Measurements from ENCODE around the gene RTP1. TPM values are rescaled to one million over a fixed set of nuclear protein-coding genes. Genes with fewer than 3 reads are reported as not detected.
A peak's percentile ranks its signal among the peaks of the same experiment; 100 is the strongest.

The RTP1 gene
- total and polyA plus RNA-seq, 9 of the 15 experiments (the other 6 are each of a cell fraction or from before 2014, with no cell fraction given): not detected

DNA sequence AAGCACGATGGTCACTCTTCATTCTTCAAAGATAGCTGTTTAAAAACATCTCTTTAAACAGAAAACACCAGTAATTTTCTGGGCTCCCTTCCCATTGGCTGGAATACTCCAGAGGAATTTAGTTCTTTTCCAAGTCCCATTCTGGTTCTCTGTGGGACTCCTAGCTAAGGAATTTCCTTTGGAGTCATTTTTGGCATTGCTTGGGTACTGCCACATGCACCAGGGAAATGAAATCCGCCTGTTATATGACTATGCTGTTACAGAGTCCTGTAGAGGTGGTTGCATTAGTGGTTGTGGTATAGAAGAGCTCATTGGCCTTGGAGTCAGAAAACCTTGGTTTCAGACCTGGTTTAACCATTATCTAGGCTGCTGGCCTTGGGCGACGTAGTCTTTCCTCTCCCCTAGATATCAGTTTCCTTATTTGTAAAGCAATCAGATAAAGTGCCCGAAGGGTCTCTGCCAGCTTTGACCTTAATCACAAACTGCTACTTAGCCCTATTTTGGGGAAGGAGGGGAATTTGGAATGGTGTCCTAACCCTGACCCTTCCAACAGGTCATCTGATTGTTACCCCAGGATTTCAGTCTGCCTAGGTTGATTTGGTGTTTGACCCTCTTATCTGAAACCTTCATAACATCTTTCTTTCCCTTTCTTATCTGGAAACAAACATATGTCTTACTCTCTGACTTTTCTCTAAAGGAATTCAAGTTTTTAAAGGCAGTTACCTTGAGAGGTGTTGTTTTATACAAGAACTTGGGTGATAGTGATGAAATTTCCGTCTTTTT lies 13.4 kb downstream of the RTP1 start:
- H3K9ac ChIP-seq (ENCODE audit: insufficient read depth in 1 of 2, low read depth in 2 of 2, low read length in 2 of 2): no peak overlapping the region
- DNase-seq (ENCODE audit: extremely low read depth in 1 of 4, low spot score in 3 of 4) (peak; percentile 20 to 33 (median 24)), FAIRE-seq (peak; percentile 44), ATAC-seq (no peak; the same call in 2 of the 3 replicates)
- under 1% methylated on average over 6 of the region's 6 CpGs for whole genome bisulfite sequencing (ENCODE audit: insufficient coverage, low coverage, missing lambda C conversion rate)
- intact Hi-C loops (cut with micrococcal nuclease): no loop called here
- H3K9me3 ChIP-seq (replicated peaks; ENCODE audit: control insufficient read depth, insufficient read depth, low read depth, low read length): no peaks in the 10 kb centered on the region; the same call in 1 of the 2 replicates
- no peaks in the 10 kb centered on the region for H3K79me2 ChIP-seq (ENCODE audit: control insufficient read depth, insufficient read depth, low read length)
- H3K27ac ChIP-seq (ENCODE audit: extremely low read depth, low read depth, low read length): no peak overlapping the region
- ChIA-PET POLR2A (interaction anchor here (0.6 to 2.0 kb wide), 4 partner anchors 10 to 1530 kb away, joined by 3 to 10 read pairs (median 4); no protein-coding TSS in a partner anchor), CTCF (ENCODE audit: low intra/inter-chr PET ratio) (interaction anchor here (0.6 kb wide), 1 partner anchor 1177 kb away, joined by 5 read pairs; no protein-coding TSS in a partner anchor)
- H3K4me2 ChIP-seq (ENCODE audit: insufficient read depth, low read length): no peak overlapping the region
- H3K27me3 ChIP-seq (ENCODE audit: control insufficient read depth in 2 of 2, insufficient read depth in 2 of 2, low read length in 2 of 2): peaks cover 9 to 19% of the 10 kb centered on the region in 2 experiments; a peak in 4 of 5 replicates
- no peaks in the 10 kb centered on the region for H3K36me3 ChIP-seq (ENCODE audit: control insufficient read depth, insufficient read depth, low read length)
- no TSS peak for BruUV-seq (replicated peaks)
- peaks cover 0 to 7% of the 10 kb centered on the region in 2 experiments; a peak in 2 of 5 replicates for H3K4me1 ChIP-seq (replicated peaks in 1 of 2; ENCODE audit: control insufficient read depth in 2 of 2, insufficient read depth in 2 of 2, low read length in 2 of 2)
- no peaks in the 10 kb centered on the region for H3K9me1 ChIP-seq (ENCODE audit: control insufficient read depth, insufficient read depth, low read length)
- no peak overlapping the region for H3K4me3 ChIP-seq
- H4K20me1 ChIP-seq (replicated peaks; ENCODE audit: control insufficient read depth, insufficient read depth, low read length): no peaks in the 10 kb centered on the region
- in situ Hi-C loops (cut with MboI): no loop called here
- no peak overlapping the region for H2AFZ ChIP-seq (ENCODE audit: low read depth, low read length)
- peak in 1 of 2 experiments; percentile 95; a peak in 2 of 4 replicates for TF ChIP-seq RCOR1 (IDR thresholded peaks at IDR 0.05; ENCODE audit: borderline replicate concordance in 1 of 2, low read depth in 2 of 2, low read length in 2 of 2)
- no peak for TF ChIP-seq JUNB (CRISPR knock-in tag; conservative IDR thresholded peaks at IDR 0.05)
- TF ChIP-seq FOXJ2 (tag; IDR thresholded peaks at IDR 0.05): peak; percentile 59; the same call in 1 of the 2 replicates
- TF ChIP-seq ZNF644 (tag; IDR thresholded peaks at IDR 0.05; ENCODE audit: low read depth): peak; percentile 65; the same call in 1 of the 2 replicates
- peak; percentile 75 for TF ChIP-seq EP300 (IDR thresholded peaks at IDR 0.05; ENCODE audit: low read length)
- TF ChIP-seq SMARCA4 (IDR thresholded peaks at IDR 0.05): peak; percentile 77; the same call in 1 of the 2 replicates
- TF ChIP-seq CXXC5 (CRISPR knock-in tag; IDR thresholded peaks at IDR 0.05): peak; percentile 14; the same call in 1 of the 2 replicates
- TF ChIP-seq, protein P1, sequence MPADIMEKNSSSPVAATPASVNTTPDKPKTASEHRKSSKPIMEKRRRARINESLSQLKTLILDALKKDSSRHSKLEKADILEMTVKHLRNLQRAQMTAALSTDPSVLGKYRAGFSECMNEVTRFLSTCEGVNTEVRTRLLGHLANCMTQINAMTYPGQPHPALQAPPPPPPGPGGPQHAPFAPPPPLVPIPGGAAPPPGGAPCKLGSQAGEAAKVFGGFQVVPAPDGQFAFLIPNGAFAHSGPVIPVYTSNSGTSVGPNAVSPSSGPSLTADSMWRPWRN (IDR thresholded peaks at IDR 0.05; ENCODE audit: low read depth): peak; percentile 61; the same call in 1 of the 2 replicates
- no peak for TF ChIP-seq TAF15 (IDR thresholded peaks at IDR 0.05; ENCODE audit: low read depth, low read length)
- TF ChIP-seq HDAC3 (IDR thresholded peaks at IDR 0.05; ENCODE audit: borderline replicate concordance, partially characterized antibody): peak; percentile 31
- TF ChIP-seq SOX6 (IDR thresholded peaks at IDR 0.05): peak; percentile 78; the same call in 1 of the 2 replicates
- no peak for TF ChIP-seq ZNF431 (CRISPR knock-in tag; IDR thresholded peaks at IDR 0.05)
- TF ChIP-seq FOSL1 (tag; conservative IDR thresholded peaks at IDR 0.05): peak; percentile 70
- TF ChIP-seq SNIP1 (IDR thresholded peaks at IDR 0.05; ENCODE audit: low read depth): no peak
- peak; percentile 85; the same call in 1 of the 2 replicates for TF ChIP-seq NR2F6 (CRISPR knock-in tag; IDR thresholded peaks at IDR 0.05)
- no peak for TF ChIP-seq NELFE (IDR thresholded peaks at IDR 0.05; ENCODE audit: insufficient read depth, insufficient read length)
- TF ChIP-seq SMAD4 (CRISPR knock-in tag; conservative IDR thresholded peaks at IDR 0.05): peak; percentile 30; the same call in 1 of the 2 replicates
- TF ChIP-seq NUFIP1 (IDR thresholded peaks at IDR 0.05; ENCODE audit: partially characterized antibody): no peak
- peak; percentile 65; the same call in 1 of the 2 replicates for TF ChIP-seq HDAC2 (IDR thresholded peaks at IDR 0.05)
- TF ChIP-seq ARNT (IDR thresholded peaks at IDR 0.05): no peak
- TF ChIP-seq, protein P2, sequence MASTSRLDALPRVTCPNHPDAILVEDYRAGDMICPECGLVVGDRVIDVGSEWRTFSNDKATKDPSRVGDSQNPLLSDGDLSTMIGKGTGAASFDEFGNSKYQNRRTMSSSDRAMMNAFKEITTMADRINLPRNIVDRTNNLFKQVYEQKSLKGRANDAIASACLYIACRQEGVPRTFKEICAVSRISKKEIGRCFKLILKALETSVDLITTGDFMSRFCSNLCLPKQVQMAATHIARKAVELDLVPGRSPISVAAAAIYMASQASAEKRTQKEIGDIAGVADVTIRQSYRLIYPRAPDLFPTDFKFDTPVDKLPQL (IDR thresholded peaks at IDR 0.05; ENCODE audit: extremely low read depth, insufficient read length): no peak
- TF ChIP-seq ZNF140 (CRISPR knock-in tag; IDR thresholded peaks at IDR 0.05): no peak
- TF ChIP-seq MTA2 (IDR thresholded peaks at IDR 0.05; ENCODE audit: low read depth): peak; percentile 81
